Spinal cord (tissue), 10 donors: Measurements from ENCODE around the gene CH25H. TPM values are rescaled to one million over a fixed set of nuclear protein-coding genes. Genes with fewer than 3 reads are reported as not detected.

Experiments
- DNase-seq, 6 donors: peaks; one replicate each; pipeline versions ENCODE4 v3.0.0 to v3.0.0-alpha.2; 2013 to 2015; ENCODE audit warnings: low spot score in 6 of 6, low read depth in 4 of 6
- H3K27ac ChIP-seq: one replicate; pipeline ENCODE4 v1.5.1; 2013; ENCODE audit warnings: low read depth, low read length, control low read depth
- H3K27me3 ChIP-seq: one replicate; pipeline ENCODE4 v1.6.1; 2013; ENCODE audit warnings: low read length; ENCODE audit not compliant: control insufficient read depth, insufficient read depth
- H3K36me3 ChIP-seq: one replicate; pipeline ENCODE4 v1.6.1; 2013; ENCODE audit warnings: low read length; ENCODE audit not compliant: control insufficient read depth, insufficient read depth
- H3K4me1 ChIP-seq: one replicate; pipeline ENCODE4 v1.6.1; 2013; ENCODE audit warnings: low read length; ENCODE audit not compliant: control insufficient read depth, insufficient read depth
- H3K4me3 ChIP-seq: one replicate; pipeline ENCODE4 v1.5.1; 2013; ENCODE audit warnings: low read depth, low read length, control low read depth
- H3K9me3 ChIP-seq: one replicate; pipeline ENCODE4 v1.6.1; 2013; ENCODE audit warnings: low read length; ENCODE audit not compliant: control insufficient read depth, insufficient read depth
- WGBS: methylation state at CpG from one replicate; pipeline ENCODE4 v1.1.5; 2013; ENCODE audit warnings: missing lambda C conversion rate; ENCODE audit not compliant: insufficient coverage; 5-methylcytosine and 5-hydroxymethylcytosine counted together
- polyA plus RNA-seq, 2 donors: library from polyadenylated mRNA; unstranded; fragments of 120-200 nt; gene quantifications; one replicate each; pipeline ENCODE4 v1.2.1, GENCODE V29; 2013; ENCODE audit not compliant: insufficient read length in 2 of 2
- total RNA-seq, 2 donors: library from RNA; depleted of rRNA in 1 of 2; stranded (reverse); fragments of 120-200 nt in 1 of 2; fragments of >200 nt in 1 of 2; gene quantifications; one replicate each; pipeline versions ENCODE4 v1.2.3 to v1.2.4, GENCODE V29; 2013 to 2014
- donor health status: healthy.

Gene CH25H
- total and polyA plus RNA-seq, 4 donors, result 0.83 to 3.9 (median 1.6) TPM

GRCh38 chr10:89245802-89246201 is 38.7 kb upstream of the CH25H start:
- 62% methylated on average over 3 of the region's 4 CpGs for WGBS
- no peak for DNase-seq

GRCh38 chr10:89242840-89243568 is 35.9 kb upstream of the CH25H start:
- Histone ChIP-seq H3K9me3 (no peaks in the 10 kb centered on the region), H3K36me3 (peaks cover 11% of the 10 kb centered on the region), H3K4me3 (no peak overlapping the region), H3K27ac (no peak overlapping the region), H3K4me1 (no peaks in the 10 kb centered on the region), H3K27me3 (no peaks in the 10 kb centered on the region)
- 55% methylated on average over 3 of the region's 8 CpGs for WGBS
- DNase-seq, result no peak

More at GRCh38 chr10:89245802-89246201, 38.7 kb upstream of the CH25H start:
- Histone ChIP-seq H3K36me3 (peaks cover 4% of the 10 kb centered on the region), H3K4me1 (peaks cover under 1% of the 10 kb centered on the region), H3K27ac (no peak overlapping the region), H3K4me3 (no peak overlapping the region), H3K27me3 (no peaks in the 10 kb centered on the region), H3K9me3 (no peaks in the 10 kb centered on the region)

- DNase-seq, result no peak
- Histone ChIP-seq H3K9me3 (no peaks in the 10 kb centered on the region), H3K27me3 (no peaks in the 10 kb centered on the region), H3K27ac (no peak overlapping the region), H3K4me3 (no peak overlapping the region), H3K4me1 (no peaks in the 10 kb centered on the region), H3K36me3 (peaks cover 11% of the 10 kb centered on the region)
These were observed 35.2 kb upstream of the CH25H start for GRCh38 chr10:89242345-89242684.

- Histone ChIP-seq H3K9me3 (no peaks in the 10 kb centered on the region), H3K27me3 (no peaks in the 10 kb centered on the region), H3K36me3 (peaks cover 11% of the 10 kb centered on the region), H3K27ac (no peak overlapping the region), H3K4me1 (no peaks in the 10 kb centered on the region), H3K4me3 (no peak overlapping the region)
- 80% methylated on average over 1 of the region's 3 CpGs for WGBS
- DNase-seq, result no peak
These were observed 34.6 kb upstream of the CH25H start for GRCh38 chr10:89241486-89242344.

- H3K4me3 ChIP-seq, result no peak overlapping the region
- H3K36me3 ChIP-seq, result peaks cover 11% of the 10 kb centered on the region
- H3K4me1 ChIP-seq, result no peaks in the 10 kb centered on the region
- H3K27me3 ChIP-seq, result no peaks in the 10 kb centered on the region
- no peaks in the 10 kb centered on the region for H3K9me3 ChIP-seq
- H3K27ac ChIP-seq, result no peak overlapping the region
- DNase-seq, result no peak
- WGBS, result 87% methylated on average over 3 of the region's 3 CpGs
These were observed 33.9 kb upstream of the CH25H start for GRCh38 chr10:89241026-89241425.

- H3K4me3 ChIP-seq, result no peak overlapping the region
- H3K9me3 ChIP-seq, result no peaks in the 10 kb centered on the region
- no peaks in the 10 kb centered on the region for H3K4me1 ChIP-seq
- peaks cover 11% of the 10 kb centered on the region for H3K36me3 ChIP-seq
- DNase-seq, result no peak
- H3K27me3 ChIP-seq, result no peaks in the 10 kb centered on the region
- H3K27ac ChIP-seq, result no peak overlapping the region
- 92% methylated on average over 2 of the region's 3 CpGs for WGBS
These were observed 33.4 kb upstream of the CH25H start for GRCh38 chr10:89240519-89240918.

- Histone ChIP-seq H3K4me1 (no peaks in the 10 kb centered on the region), H3K9me3 (no peaks in the 10 kb centered on the region), H3K36me3 (peaks cover 15% of the 10 kb centered on the region), H3K27ac (no peak overlapping the region), H3K27me3 (no peaks in the 10 kb centered on the region), H3K4me3 (no peak overlapping the region)
- DNase-seq, result no peak
- 87% methylated on average over 5 of the region's 5 CpGs for WGBS
These were observed 32.0 kb upstream of the CH25H start for GRCh38 chr10:89238956-89239644.

- peaks cover 13% of the 10 kb centered on the region for H3K36me3 ChIP-seq
- no peak overlapping the region for H3K27ac ChIP-seq
- H3K27me3 ChIP-seq, result no peaks in the 10 kb centered on the region
- no peaks in the 10 kb centered on the region for H3K9me3 ChIP-seq
- no peaks in the 10 kb centered on the region for H3K4me1 ChIP-seq
- H3K4me3 ChIP-seq, result no peak overlapping the region
- DNase-seq, result no peak
These were observed 30.7 kb upstream of the CH25H start for GRCh38 chr10:89237849-89238248.

- Histone ChIP-seq H3K4me1 (no peaks in the 10 kb centered on the region), H3K27ac (no peak overlapping the region), H3K9me3 (no peaks in the 10 kb centered on the region), H3K4me3 (no peak overlapping the region), H3K36me3 (peaks cover 12% of the 10 kb centered on the region), H3K27me3 (no peaks in the 10 kb centered on the region)
- peak in 1 of 6 donors; percentile 14 for DNase-seq
- WGBS, result 60% methylated on average over 1 of the region's 4 CpGs
These were observed 29.2 kb upstream of the CH25H start for GRCh38 chr10:89236226-89236797.
